HG03565 (cell line): ENCODE measurements around the gene RTKN2.
"Not testable (repeated sequence)": the region's sequence is repeated elsewhere in the genome, so short reads cannot be mapped to it uniquely, and the experiment has no call there.

Experiments
- ATAC-seq: cut with Tn5 transposase; IDR thresholded peaks from one replicate; pipeline ENCODE4 v1.9.1; 2021; ENCODE audit warnings: mild to moderate bottlenecking, moderate library complexity; ENCODE audit not compliant: unreplicated experiment

RTKN2 gene

GRCh38 chr10:62261666-62262065 lies 7.0 kb downstream of the RTKN2 start:
- no peak for ATAC-seq

- ATAC-seq, result no peak
Measured at GRCh38 chr10:62259998-62260397, 8.6 kb downstream of the RTKN2 start.

GRCh38 chr10:62259456-62259855 lies 9.2 kb downstream of the RTKN2 start:
- ATAC-seq, result no peak

GRCh38 chr10:62258926-62259325 lies 9.7 kb downstream of the RTKN2 start:
- ATAC-seq, result no peak

- no peak for ATAC-seq
Measured at GRCh38 chr10:62253704-62254103, 14.9 kb downstream of the RTKN2 start.

- no peak for ATAC-seq
Measured at GRCh38 chr10:62252051-62252450, 16.6 kb downstream of the RTKN2 start.

- no peak for ATAC-seq
Measured at GRCh38 chr10:62250594-62251198, 17.9 kb downstream of the RTKN2 start.

GRCh38 chr10:62249957-62250356 lies 18.7 kb downstream of the RTKN2 start:
- ATAC-seq, result no peak

GRCh38 chr10:62248465-62248864 lies 20.2 kb downstream of the RTKN2 start:
- no peak for ATAC-seq

GRCh38 chr10:62244785-62245467 lies 23.7 kb downstream of the RTKN2 start:
- peak; percentile 46 for ATAC-seq

- ATAC-seq, result no peak
Measured at GRCh38 chr10:62244088-62244487, 24.6 kb downstream of the RTKN2 start.

- peak; percentile 28 for ATAC-seq
Measured at GRCh38 chr10:62243647-62243997, 25.0 kb downstream of the RTKN2 start.

GRCh38 chr10:62242965-62243646 lies 25.5 kb downstream of the RTKN2 start:
- peak; percentile 84 for ATAC-seq

GRCh38 chr10:62241521-62241920 lies 27.1 kb downstream of the RTKN2 start:
- not testable (repeated sequence) for ATAC-seq

- ATAC-seq, result no peak
Measured at GRCh38 chr10:62239994-62240393, 28.6 kb downstream of the RTKN2 start.

- no peak for ATAC-seq
Measured at GRCh38 chr10:62238880-62239279, 29.8 kb downstream of the RTKN2 start.

GRCh38 chr10:62237966-62238365 lies 30.7 kb downstream of the RTKN2 start:
- no peak for ATAC-seq

GRCh38 chr10:62237506-62237905 lies 31.1 kb downstream of the RTKN2 start:
- ATAC-seq, result no peak

GRCh38 chr10:62234077-62234605 lies 34.5 kb downstream of the RTKN2 start:
- no peak for ATAC-seq

- ATAC-seq, result no peak
Measured at GRCh38 chr10:62233356-62234076, 35.1 kb downstream of the RTKN2 start.

GRCh38 chr10:62231805-62232204 lies 36.8 kb downstream of the RTKN2 start:
- ATAC-seq, result no peak
